ENCODE results near the gene RNF214.
A peak's percentile ranks its signal among the peaks of the same experiment; 100 is the strongest.
"Not testable (repeated sequence)": the region's sequence is repeated elsewhere in the genome, so short reads cannot be mapped to it uniquely, and the experiment has no call there.

Gene RNF214

DNA sequence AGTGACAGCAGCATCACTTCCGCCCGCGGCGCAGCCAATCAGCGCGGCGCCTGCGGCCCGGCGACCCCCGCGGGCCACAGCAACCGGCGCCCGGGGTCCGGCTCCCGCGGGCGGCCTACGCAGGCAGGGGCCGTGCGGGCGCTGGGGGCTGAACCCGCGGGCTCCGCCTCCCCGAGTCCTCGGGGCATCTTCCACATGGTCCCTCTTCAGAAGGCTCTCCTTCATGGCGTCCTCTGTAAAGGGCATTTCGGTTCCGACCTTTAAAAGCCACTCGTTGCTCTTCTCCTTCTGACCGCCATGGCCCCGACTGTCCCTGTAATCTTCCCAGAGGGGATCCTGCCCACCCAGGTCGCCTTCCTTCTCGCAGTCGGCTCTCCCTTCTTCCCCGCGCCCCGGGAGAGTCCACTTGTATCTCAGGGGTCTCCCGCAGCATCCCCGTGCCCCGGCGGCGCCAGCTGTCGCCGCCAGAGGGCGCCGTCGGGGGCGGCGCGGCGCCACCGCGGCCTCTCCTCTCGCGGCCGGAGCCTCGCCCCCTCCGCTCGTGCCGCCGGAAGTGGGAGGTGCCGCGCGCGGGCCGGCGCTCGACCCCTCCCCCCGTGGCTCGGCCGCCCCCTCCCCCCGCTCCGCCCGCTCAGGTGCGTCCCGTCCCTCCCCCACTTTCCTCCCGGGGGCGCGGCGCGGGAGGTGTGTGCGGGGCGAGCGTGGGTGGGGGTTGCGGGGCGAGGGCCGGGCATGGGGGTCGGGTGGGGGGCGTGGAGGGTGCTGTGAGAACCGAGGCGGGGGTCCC, at the start of gene RNF214:
Gene RNF214 (plus strand): TSS at position 580 of the 787 bp plus-strand sequence. CDS start 1,602 bp downstream, outside the sequence.
- DNase-seq (ENCODE audit: low spot score in 2 of 2): peak; percentile 73 to 80
- in situ Hi-C loops (cut with MboI; ENCODE audit: low sequenced_read_pairs): no loop called here
- Histone ChIP-seq H3K4me1 (peaks cover 21% of the 10 kb centered on the region), H3K27me3 (ENCODE audit: low read depth) (no peaks in the 10 kb centered on the region), H3K36me3 (replicated peaks) (peaks cover 28% of the 10 kb centered on the region), H3K9me3 (no peaks in the 10 kb centered on the region), H3K4me3 (peak within 1 kb of the TSS; percentile 91)

DNA sequence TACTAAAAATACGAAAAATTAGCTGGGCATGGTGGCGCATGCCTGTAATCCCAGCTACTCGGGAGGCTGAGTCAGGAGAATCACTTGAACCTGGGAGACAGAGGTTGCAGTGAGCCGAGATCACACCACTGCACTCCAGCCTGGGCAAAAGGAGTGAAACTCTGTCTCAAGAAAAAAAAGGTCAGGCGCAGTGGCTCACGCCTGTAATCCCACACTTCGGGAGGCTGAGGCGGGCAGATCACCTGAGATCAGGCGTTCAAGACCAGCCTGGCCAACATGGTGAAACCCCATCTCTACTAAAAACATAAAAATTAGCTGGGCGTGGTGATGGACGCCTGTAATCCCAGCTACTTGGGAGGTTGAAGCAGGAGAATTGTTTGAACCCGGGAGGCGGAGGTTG, 49.3 kb upstream of the RNF214 start:
- DNase-seq (ENCODE audit: low spot score in 2 of 2); H3K27me3 ChIP-seq (ENCODE audit: low read depth); H3K4me3 ChIP-seq; H3K9me3 ChIP-seq; H3K36me3 ChIP-seq (replicated peaks); in situ Hi-C loops (cut with MboI; ENCODE audit: low sequenced_read_pairs): not testable (repeated sequence)
- H3K4me1 ChIP-seq: peaks cover 16% of the 10 kb centered on the region

DNA sequence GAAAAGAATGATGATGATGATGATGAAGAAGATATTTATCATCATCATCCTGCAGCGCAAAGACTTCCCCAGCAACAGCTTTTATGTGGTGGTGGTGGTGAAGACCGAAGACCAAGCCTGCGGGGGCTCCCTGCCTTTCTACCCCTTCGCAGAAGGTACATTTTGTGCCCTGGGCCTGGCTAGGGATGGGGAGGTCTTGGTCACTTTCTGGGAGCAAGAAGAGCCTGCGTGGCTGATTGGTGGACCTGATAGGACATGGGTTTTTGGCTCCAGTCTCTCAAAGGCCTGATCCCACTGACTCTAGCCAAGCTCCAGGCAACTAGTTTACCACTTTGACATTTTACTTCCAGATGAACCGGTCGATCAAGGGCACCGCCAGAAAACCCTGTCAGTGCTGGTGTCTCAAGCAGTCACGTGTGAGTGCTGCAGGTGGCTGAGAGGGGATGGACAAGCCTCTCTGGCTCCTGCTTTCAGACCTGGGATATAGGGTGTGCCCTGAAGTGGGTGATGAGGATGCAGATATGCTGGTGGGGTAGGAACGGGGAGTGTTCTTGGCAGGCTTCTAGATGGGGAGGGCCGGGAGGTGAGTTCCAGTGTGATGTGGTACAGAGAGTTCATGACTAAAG, 48.6 kb upstream of the RNF214 start:
- Histone ChIP-seq H3K9me3 (no peaks in the 10 kb centered on the region), H3K27me3 (ENCODE audit: low read depth) (no peaks in the 10 kb centered on the region), H3K4me3 (no peak overlapping the region), H3K36me3 (replicated peaks) (peaks cover 3% of the 10 kb centered on the region), H3K4me1 (peaks cover 13% of the 10 kb centered on the region)
- no peak for DNase-seq (ENCODE audit: low spot score in 2 of 2)
- in situ Hi-C loops (cut with MboI; ENCODE audit: low sequenced_read_pairs): no loop called here

DNA sequence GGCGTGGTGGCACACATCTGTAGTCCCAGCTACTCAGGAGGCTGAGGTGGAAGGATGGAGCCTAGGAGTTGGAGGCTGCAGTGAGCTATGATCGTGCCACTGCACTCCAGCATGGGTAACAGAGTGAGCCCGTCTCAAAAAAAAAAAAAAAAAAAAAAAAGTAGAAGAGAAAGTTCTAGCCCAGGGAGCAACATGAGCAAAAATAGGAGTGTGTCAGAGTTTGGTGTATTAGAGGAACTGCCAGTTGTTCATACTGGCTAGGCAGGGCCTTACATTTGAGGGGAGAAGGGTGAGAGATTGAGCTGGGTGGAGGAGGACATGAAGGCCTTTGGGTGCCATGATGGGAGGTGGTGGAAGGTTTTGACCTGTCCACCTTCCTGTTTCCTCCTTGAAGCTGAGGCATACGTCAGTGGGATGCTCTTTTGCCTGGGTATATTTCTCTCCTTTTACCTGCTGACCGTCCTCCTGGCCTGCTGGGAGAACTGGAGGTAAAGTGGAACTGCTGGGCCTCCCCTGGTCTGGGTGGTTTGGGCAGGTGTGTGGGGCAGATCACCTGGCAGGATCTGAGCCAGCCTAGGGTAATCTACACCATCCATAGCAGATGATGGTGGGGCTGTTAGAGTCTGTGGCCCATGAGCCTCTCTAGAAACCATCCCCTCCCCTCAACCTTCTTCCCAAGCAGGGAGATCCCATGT, 46.6 kb upstream of the RNF214 start:
- Histone ChIP-seq H3K27me3 (ENCODE audit: low read depth) (no peaks in the 10 kb centered on the region), H3K4me1 (peaks cover under 1% of the 10 kb centered on the region; the same call in 1 of the 2 replicates), H3K36me3 (replicated peaks) (peaks cover 3% of the 10 kb centered on the region), H3K4me3 (no peak overlapping the region), H3K9me3 (no peaks in the 10 kb centered on the region)
- in situ Hi-C loops (cut with MboI; ENCODE audit: low sequenced_read_pairs): no loop called here
- DNase-seq (ENCODE audit: low spot score in 2 of 2): no peak

DNA sequence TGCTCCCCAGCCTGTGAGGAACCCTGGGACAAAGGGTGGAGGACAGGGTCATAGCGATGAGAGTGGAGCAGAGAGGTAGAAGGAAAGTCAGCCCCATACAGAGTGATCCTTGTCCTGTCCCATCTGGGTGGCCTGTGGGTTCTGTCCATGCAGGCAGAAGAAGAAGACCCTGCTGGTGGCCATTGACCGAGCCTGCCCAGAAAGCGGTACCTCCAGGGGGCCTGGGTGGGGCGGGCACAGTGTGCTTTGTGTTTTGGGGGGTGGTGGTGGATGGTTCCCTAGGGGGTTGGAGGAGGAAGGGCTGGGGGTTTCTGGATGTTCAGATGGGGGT, 46.1 kb upstream of the RNF214 start:
- H3K4me1 ChIP-seq: no peaks in the 10 kb centered on the region
- peaks cover 3% of the 10 kb centered on the region for H3K36me3 ChIP-seq (replicated peaks)
- no peak for DNase-seq (ENCODE audit: low spot score in 2 of 2)
- no peaks in the 10 kb centered on the region for H3K27me3 ChIP-seq (ENCODE audit: low read depth)
- no peak overlapping the region for H3K4me3 ChIP-seq
- in situ Hi-C loops (cut with MboI; ENCODE audit: low sequenced_read_pairs): no loop called here
- no peaks in the 10 kb centered on the region for H3K9me3 ChIP-seq

DNA sequence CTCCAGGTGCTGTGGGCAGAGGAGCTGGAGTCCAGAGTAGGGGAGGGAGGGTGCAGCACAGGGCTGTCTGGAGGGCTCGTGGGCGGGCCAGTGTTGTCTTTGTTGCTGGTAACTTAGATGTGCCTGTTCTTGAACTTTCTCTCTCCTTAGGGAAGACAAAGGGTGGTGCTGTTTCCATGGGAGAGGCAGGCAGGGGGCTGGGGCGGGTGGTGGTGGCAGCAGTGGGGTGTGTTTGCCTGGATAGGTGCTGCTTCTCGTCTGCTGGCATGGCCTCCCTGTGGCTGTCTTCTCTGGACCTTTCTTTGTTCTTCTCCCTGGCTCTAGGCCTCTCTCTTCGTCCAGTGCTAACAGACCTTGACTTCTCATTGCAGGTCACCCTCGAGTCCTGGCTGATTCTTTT, 45.5 kb upstream of the RNF214 start:
- Histone ChIP-seq H3K9me3 (no peaks in the 10 kb centered on the region), H3K4me1 (no peaks in the 10 kb centered on the region), H3K27me3 (ENCODE audit: low read depth) (no peaks in the 10 kb centered on the region), H3K4me3 (no peak overlapping the region), H3K36me3 (replicated peaks) (peaks cover 2% of the 10 kb centered on the region)
- in situ Hi-C loops (cut with MboI; ENCODE audit: low sequenced_read_pairs): no loop called here
- no peak for DNase-seq (ENCODE audit: low spot score in 2 of 2)

DNA sequence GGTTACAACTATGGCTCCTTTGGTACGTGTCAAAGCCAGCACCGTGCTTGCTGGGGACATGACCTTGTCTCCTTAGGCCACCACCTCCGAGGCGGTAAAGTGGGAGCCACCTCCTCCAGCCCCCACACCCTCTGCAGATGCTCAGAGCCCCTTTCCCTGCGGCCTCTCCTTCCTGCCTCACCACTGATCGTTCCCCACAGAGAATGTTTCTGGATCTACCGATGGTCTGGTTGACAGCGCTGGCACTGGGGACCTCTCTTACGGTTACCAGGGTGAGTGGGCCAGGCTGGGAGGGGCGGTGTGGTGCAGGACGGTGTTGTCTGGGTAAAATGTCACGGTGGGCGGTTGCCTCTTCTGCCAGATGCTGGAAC, 45.1 kb upstream of the RNF214 start:
- in situ Hi-C loops (cut with MboI; ENCODE audit: low sequenced_read_pairs): no loop called here
- H3K9me3 ChIP-seq: no peaks in the 10 kb centered on the region
- no peak overlapping the region for H3K4me3 ChIP-seq
- no peaks in the 10 kb centered on the region for H3K4me1 ChIP-seq
- DNase-seq (ENCODE audit: low spot score in 2 of 2): no peak
- H3K27me3 ChIP-seq (ENCODE audit: low read depth): no peaks in the 10 kb centered on the region
- no peaks in the 10 kb centered on the region; the same call in 1 of the 2 replicates for H3K36me3 ChIP-seq (replicated peaks)

DNA sequence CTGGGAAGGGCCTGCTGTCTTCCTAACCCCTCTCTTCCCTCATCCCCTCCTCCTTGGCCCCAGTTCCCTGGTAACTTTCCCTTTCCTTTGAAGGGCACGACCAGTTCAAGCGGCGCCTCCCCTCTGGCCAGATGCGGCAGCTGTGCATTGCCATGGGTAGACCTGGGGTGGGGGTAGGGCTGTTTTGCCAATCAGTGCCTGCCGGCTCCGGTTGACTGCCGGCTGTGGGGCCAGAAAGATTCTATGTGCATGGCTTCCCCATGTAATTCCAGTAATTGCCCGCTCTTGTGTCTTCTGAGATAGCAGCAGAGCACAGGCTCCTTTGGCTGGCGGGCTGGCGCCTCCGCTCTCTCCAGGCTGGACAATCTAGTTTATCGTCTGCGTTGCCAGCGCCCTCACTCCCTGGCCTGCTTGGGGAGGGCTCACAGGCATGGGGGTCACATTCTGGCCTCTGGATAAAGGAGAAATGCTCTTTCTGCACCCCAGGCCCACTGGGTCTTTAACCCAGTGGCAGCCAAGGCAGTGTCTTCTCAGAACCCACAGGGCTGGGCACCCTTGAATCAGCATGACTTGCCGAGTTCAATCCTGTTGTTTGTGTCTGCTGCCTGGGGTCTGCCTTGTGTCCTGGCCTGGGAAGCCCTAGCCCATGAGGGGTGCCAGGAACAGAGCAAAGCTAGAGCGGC, 44.5 kb upstream of the RNF214 start:
- Histone ChIP-seq H3K4me3 (no peak overlapping the region), H3K36me3 (replicated peaks) (no peaks in the 10 kb centered on the region; the same call in 1 of the 2 replicates), H3K4me1 (no peaks in the 10 kb centered on the region), H3K9me3 (no peaks in the 10 kb centered on the region), H3K27me3 (ENCODE audit: low read depth) (no peaks in the 10 kb centered on the region)
- in situ Hi-C loops (cut with MboI; ENCODE audit: low sequenced_read_pairs): no loop called here
- DNase-seq (ENCODE audit: low spot score in 2 of 2): no peak

DNA sequence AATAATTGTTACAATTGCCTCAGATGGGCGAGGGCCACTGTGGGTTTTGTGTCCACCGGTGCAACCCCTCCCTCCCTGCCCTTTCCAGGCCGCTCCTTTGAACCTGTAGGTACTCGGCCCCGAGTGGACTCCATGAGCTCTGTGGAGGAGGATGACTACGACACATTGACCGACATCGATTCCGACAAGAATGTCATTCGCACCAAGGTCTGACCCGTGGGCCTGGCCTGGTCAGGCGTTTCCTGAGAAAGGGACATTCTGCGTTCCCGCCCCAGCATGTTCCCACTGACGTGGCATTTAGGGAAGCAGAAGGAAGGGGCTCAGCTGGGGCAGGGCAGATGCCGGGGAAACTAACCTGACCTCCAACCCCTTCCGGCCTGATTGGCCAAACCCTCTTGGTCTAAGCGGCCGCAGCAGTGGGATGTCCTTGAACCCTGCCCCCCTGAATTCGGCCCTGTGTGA, 43.8 kb upstream of the RNF214 start:
- H3K4me3 ChIP-seq: no peak overlapping the region
- H3K36me3 ChIP-seq (replicated peaks): no peaks in the 10 kb centered on the region; the same call in 1 of the 2 replicates
- DNase-seq (ENCODE audit: low spot score in 2 of 2): no peak
- H3K27me3 ChIP-seq (ENCODE audit: low read depth): no peaks in the 10 kb centered on the region
- no peaks in the 10 kb centered on the region for H3K9me3 ChIP-seq
- no peaks in the 10 kb centered on the region for H3K4me1 ChIP-seq
- in situ Hi-C loops (cut with MboI; ENCODE audit: low sequenced_read_pairs): no loop called here

DNA sequence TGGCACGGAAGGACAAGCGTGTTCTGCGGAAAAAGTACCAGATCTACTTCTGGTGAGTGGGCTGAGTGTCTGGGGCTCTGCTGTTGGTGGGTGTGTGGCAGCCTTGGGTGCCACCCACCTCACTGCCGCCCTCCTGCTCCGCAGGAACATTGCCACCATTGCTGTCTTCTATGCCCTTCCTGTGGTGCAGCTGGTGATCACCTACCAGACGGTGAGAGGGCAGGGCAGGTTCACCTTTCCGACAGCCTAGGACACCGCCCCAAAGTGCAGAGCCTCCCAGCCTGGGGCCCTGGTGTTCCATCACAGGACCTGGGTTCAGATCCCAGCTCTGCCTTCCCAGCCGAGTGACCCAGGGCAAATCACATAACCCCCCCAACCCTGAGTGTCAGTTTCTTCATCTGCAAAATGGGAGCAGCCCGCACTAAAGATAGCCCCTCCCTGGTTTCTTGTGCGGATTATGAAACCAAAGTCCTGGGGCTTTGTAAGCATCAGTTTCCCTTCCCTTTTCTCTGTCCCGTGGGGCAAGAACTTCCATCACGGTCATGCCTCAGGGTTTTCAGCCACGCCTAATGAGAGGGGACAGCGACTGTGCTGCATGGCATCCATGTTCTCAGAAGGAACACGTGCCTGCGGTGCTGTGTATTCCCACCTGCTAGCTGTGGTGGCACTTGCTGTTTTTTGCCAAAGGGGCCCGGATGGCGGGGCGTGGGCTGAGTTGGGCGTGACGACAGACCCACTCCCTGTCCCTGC, 43.1 kb upstream of the RNF214 start:
- H3K4me1 ChIP-seq: no peaks in the 10 kb centered on the region
- no peak for DNase-seq (ENCODE audit: low spot score in 2 of 2)
- H3K27me3 ChIP-seq (ENCODE audit: low read depth): no peaks in the 10 kb centered on the region
- no peak overlapping the region for H3K4me3 ChIP-seq
- no peaks in the 10 kb centered on the region for H3K9me3 ChIP-seq
- no peaks in the 10 kb centered on the region; the same call in 1 of the 2 replicates for H3K36me3 ChIP-seq (replicated peaks)
- in situ Hi-C loops (cut with MboI; ENCODE audit: low sequenced_read_pairs): no loop called here

DNA sequence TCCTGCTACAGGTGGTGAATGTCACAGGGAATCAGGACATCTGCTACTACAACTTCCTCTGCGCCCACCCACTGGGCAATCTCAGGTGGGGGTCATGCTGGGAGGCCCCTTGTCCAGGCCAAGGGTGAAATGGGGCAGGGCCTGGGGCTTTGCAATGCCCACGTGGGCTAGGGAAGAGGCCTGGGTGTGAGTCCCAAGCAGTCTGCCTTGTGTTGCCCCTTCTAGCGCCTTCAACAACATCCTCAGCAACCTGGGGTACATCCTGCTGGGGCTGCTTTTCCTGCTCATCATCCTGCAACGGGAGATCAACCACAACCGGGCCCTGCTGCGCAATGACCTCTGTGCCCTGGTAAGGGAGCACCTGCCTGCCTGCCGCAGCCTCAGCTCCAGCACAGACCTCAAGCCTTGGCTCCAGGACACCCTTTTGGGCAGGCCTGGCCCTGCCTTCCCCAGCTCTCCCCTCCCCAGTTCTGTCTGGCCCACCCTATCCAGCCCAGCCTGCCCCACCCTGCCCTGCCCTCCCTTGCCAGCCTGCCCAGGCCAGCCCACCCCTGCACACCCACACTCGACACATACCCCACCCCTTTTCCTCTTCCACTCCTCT, 42.4 kb upstream of the RNF214 start:
- in situ Hi-C loops (cut with MboI; ENCODE audit: low sequenced_read_pairs): no loop called here
- no peaks in the 10 kb centered on the region for H3K4me1 ChIP-seq
- no peaks in the 10 kb centered on the region for H3K9me3 ChIP-seq
- DNase-seq (ENCODE audit: low spot score in 2 of 2): no peak
- no peaks in the 10 kb centered on the region for H3K27me3 ChIP-seq (ENCODE audit: low read depth)
- H3K36me3 ChIP-seq (replicated peaks): no peaks in the 10 kb centered on the region; the same call in 1 of the 2 replicates
- H3K4me3 ChIP-seq: no peak overlapping the region

DNA sequence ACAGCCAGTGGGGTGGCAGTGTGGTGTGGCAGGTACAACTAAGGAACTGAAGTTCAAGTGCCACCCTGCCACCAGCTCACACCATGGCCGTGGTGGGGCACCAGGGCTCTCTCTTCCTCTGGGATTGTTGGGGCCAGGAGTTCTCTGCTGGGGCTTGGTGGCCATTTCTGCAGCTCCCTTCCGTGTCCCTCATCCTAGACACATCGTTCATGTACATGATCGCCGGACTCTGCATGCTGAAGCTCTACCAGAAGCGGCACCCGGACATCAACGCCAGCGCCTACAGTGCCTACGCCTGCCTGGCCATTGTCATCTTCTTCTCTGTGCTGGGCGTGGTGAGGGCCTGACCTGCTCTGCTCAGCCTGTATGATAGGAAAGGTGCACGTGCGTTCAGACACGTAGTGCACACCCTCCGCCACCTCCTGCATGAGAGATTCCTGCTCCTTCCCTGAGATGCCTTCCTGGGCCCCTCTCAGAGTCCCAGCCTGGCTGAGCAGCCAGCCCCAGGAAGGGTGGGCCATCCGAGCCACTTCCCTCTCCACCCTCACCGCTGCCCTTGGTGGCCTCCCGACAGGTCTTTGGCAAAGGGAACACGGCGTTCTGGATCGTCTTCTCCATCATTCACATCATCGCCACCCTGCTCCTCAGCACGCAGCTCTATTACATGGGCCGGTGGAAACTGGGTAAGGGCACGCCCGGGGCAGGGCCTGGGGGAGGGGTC, 40.6 kb upstream of the RNF214 start:
- no peaks in the 10 kb centered on the region for H3K27me3 ChIP-seq (ENCODE audit: low read depth)
- no peak overlapping the region for H3K4me3 ChIP-seq
- in situ Hi-C loops (cut with MboI; ENCODE audit: low sequenced_read_pairs): no loop called here
- no peak for DNase-seq (ENCODE audit: low spot score in 2 of 2)
- no peaks in the 10 kb centered on the region; the same call in 1 of the 2 replicates for H3K36me3 ChIP-seq (replicated peaks)
- H3K4me1 ChIP-seq: no peaks in the 10 kb centered on the region
- no peaks in the 10 kb centered on the region for H3K9me3 ChIP-seq
